EL (cell line): Measurements from ENCODE around the gene PARD3.
A peak's percentile ranks its signal among the peaks of the same experiment; 100 is the strongest.

Source experiments
- DNase-seq: peaks from one replicate; pipeline ENCODE4 v3.0.0-alpha.2; 2016

The PARD3 gene

DNA sequence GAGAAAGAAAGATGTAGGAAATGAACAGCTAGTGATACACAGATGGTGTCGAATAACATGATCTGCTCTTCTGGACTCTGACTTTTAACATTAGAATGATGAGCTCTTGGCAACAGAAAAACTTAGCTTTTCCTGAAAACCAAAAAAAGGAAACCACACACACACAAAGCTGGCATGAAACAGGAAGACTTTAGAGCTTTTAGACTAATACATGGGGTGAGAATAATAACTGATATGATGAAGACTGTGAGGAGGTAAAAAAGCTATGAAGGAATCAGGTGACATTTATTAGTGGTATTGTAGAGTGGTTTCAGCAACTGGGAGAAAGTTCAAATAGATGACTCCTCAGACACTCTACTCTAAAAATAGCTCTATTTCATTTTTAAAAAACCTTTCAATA lies 491.9 kb downstream of the PARD3 start:
- DNase-seq, result no peak

GRCh38 chr10:34320265-34320664 lies 494.8 kb downstream of the PARD3 start:
- no peak for DNase-seq

DNA sequence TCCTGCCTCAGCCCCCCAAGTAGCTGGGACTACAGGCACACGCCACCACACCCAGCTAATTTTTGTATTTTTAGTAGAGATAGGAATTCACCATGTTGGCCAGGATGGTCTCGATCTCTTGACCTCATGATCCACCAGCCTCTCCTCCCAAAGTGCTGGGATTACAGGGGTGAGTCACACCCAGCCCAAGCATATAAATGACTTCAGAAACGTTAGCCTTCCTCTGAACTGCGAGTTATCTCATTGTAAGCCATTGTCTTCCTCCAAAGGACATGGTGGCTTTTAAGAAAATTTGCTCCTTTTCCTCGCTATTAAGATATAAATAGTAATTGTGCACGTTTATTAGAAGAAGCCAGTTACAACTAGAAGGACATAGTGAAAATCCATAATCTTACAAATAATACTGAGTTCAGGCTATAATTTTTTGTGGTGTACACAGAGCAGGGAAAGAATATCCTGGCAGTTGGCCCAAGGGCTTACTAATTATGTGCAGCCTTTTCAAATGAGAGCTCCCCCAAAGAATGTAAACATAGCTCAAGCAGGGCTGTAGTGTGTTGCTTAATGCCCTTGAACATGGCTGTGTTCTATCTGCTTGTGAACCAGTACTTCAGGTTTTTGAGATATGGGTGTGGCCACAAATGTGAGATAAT lies 495.8 kb downstream of the PARD3 start:
- peak; percentile 93 for DNase-seq

DNA sequence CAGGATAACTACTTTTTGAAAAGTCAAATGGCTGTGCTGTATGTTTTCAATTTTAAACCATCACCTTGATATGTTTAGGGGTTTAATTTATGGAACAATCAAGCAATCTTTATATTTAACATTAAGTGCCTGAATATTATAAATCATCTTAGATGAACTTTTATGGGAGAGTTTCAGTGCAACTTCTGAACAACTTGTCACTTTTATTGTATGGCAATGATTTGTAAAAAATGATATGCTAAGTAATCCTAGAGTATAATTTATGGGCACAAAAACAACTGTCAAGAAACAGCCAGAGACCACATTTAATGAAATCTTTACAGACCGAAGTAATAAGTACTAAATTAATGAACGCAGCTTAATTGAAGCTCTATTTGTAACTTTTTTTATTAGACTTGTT lies 498.9 kb downstream of the PARD3 start:
- no peak for DNase-seq

DNA sequence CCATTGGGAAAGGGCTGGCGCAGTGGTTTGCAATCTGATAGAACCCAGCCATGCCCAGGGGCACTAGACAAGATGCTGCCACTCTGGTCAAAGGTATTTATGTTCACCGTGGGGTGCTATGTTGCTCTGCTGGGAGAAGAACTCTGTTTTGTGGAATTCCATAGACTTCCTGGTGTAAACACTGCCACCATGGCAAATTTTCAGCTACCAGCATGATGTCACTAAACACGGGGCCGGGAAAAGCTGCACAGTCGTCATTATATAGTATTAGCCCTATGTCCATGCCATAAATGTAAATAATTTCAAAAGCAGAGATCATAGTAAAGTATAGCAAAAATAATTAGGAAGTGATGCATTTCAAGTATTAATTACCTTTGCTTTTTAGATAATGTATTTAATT lies 500.6 kb downstream of the PARD3 start:
- no peak for DNase-seq

DNA sequence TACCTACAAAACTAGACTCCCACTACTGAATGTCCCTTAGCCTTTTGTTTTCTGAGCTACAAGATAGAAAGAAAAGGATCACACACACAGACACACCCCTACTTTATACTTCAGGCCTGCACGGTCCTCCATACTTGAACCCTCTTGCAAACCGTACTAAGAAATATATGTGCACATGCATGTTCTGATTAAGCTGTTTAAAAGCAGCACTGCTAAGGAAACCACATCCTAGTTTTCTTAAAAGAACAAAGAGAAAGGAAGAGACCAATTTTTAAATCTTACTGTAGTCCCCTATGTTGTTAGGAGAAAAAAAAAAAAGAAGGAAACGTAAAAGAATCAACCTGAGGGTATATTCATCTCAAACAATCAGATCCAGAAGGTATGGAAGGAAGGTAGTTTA lies 501.2 kb downstream of the PARD3 start:
- DNase-seq, result no peak

DNA sequence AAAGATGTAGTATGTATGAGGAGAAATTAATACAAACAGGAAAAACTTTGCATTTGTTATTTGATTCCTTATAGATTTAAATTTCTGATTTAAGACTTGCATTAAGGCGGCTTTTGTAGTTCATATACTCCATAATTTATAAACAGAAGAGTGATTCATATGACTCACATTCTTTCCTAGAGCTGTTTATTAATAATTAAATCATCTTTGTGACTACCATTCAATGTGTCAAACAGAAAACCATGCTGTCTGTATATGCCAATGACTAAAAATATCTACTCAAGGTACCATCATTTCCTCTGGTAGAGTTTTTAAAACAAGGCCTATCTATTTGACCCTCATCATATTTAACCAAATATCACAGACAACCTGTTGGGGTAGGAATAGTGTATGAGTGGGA lies 501.7 kb downstream of the PARD3 start:
- no peak for DNase-seq

DNA sequence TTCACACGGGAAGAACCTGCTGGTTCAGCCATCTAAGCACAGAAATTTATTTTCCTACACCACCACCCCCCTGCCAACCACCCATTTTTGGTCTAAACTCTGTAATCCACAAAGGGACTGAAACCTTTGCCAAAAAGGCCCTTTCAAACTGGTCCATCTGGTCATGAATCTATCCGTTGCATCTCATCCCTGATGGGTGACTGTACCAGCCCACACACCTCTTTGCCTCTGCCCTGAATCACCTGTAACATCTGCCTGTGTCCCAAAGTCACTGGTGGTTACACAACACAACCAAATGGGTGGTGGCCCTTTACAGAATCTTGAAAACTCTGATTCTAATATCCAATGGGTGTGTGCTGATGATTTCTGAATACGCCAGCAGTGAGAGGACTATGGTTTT lies 503.4 kb downstream of the PARD3 start:
- no peak for DNase-seq

- DNase-seq, result no peak
Measured at GRCh38 chr10:34310234-34310633, 504.9 kb downstream of the PARD3 start.

DNA sequence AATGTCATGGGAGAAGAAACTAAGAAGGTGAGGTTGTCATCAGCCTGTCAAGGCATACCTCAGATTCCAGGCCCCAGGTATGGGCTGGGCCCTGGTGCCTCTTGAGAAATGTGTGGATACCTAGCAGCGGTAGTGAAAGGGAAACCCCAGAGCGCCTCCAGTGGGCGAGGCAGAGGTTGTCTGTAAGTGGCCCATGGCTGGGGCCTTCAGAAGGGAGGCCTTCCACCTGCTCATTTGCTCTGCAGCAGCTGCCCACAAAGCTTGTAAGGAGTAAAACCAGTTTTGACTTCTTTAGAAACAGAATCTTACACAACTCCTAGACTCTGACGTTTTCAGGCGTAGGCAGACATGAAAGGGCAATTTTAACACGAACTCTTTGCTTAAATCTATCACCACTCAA lies 509.9 kb downstream of the PARD3 start:
- no peak for DNase-seq

DNA sequence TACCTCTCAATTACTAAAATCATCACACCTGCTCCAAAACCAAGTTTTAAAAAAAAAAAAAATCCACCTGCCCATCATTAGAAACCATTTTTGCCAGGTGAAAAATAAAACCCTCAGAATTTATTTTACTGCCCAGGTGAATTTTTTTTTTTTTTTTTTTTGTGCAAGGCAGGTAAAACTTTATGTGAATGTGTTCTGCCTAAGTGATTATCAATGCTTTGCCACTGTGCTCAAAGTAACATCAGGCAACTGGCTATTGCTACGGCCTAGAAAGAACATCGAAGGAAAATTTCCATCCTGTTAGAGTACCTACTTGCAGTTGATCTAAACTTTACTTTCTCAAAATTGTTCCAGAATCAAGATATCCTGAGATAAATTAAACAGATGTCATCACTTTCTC lies 512.1 kb downstream of the PARD3 start:
- no peak for DNase-seq

DNA sequence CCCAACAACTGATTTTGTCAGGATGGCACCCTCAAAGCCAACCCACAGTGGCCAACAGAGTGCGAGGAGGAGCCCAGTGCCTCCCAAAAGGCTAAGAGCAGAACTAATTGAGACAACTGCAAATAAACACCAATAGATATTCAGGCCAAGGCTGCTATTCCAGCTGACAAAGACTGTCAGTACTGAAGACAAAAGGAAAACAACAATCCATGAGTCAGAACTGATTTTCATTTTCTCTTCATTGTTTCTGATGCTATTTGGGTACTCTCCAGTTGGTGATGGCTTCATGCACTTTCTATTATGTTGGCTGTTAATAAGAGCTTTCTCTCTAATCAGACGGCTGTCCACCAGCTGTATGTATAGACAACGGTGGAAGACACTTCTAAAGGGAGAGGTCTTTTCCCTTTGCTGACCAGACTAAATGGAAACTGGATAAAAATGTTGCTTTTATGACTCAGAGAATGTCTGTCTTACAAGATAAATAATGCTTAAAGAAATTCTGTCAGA lies 515.9 kb downstream of the PARD3 start:
- DNase-seq, result peak; percentile 15

DNA sequence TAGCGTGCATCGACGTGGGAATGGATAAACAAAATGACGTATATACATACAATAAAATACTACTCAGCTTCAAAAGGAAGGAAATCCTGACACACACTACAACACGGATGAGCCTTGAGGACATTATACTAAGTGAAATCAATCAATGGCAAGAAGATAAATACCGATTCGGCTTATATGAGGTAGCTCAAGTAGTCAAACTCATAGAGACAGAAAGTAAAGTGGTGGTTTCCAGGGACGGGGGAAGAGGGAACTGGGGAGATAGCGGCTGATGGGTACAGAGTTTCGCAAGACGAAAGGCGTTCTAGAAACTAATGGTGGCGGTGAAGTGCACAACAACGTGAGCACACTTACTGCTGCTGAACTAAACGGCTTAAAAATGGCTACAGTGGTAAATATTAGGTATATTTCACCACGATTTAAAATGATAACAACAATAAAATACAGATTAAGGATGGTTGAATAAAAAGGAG lies 516.7 kb downstream of the PARD3 start:
- DNase-seq, result no peak

GRCh38 chr10:34297541-34298345 lies 517.4 kb downstream of the PARD3 start:
- no peak for DNase-seq

DNA sequence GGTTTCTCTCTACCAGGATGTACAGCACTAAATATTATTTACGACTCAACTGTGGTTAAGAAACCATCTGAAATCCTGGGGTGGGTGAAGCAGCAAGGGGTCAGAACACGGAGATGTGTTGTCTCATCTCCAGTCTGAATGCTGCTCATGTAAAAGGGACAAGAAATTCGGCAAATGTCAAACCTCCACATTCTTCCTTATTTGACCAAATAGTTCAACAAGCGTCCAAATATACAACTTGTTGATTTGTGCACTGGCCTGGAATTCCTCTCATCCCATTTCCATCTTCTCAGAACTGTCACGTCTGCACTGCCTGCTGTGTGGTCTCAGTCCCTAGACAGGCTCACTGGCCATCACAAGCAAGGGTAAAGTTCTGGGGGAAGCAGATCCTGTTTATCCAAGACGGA lies 520.0 kb downstream of the PARD3 start:
- peak; percentile 68 for DNase-seq

DNA sequence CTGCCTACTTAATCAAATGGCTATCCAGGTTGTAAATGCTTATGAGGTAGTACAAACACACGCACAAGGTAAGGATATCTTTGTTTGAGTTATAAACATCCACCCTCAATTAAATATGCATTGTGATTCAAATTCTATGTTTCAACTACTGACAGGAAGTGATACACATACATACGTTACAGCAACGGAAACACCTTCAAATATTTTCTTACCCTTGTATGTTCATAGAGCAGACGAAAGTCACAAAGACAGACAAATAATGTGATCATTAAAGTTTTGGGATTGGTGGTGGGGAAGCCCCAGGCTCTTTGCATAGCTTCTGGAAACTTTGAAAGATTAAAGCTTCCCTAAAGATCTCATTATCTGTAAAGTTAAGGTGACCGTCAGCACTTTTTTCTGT lies 521.0 kb downstream of the PARD3 start:
- DNase-seq, result no peak

GRCh38 chr10:34292675-34293074 lies 522.4 kb downstream of the PARD3 start:
- no peak for DNase-seq

DNA sequence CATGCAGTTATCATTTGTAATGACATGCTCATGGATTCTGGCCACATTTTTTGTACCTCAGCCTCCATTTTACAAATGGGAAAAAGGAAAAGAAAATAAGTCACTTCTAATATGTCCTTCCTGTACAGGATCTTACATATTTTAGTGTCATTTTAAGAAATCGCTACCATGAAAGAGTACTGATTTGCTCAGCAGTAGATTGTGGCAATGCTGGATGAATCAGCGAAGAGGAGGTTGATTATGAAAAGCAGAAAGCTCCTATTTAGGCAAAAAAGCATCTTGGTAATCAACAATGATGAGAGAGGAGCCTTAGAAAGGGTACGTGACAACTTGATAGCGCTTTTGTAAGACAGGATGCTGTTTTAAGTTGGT lies 522.9 kb downstream of the PARD3 start:
- DNase-seq, result no peak

- DNase-seq, result no peak
Measured at GRCh38 chr10:34291466-34292193, 523.5 kb downstream of the PARD3 start.

- DNase-seq, result peak; percentile 61
Measured at GRCh38 chr10:34290412-34291081, 524.5 kb downstream of the PARD3 start.

DNA sequence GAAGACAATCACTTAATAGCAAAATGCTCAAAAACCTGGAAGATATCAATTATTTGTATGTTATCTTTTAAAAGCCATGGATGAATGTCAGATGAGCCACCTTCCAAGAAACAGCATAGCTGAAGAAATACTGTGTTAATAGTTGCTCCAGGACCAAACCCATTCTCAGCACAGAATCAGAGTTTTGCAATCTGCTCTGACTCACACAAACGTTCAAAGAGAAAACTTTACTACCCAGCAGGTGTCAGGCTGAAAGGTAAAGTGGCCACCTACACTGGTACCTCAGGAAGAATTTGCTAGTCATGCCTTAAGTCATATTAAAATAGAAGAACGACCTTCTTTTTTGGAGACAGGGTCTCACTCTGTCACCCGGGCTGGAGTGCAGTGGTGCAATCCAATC lies 526.5 kb downstream of the PARD3 start:
- peak; percentile 3 for DNase-seq

DNA sequence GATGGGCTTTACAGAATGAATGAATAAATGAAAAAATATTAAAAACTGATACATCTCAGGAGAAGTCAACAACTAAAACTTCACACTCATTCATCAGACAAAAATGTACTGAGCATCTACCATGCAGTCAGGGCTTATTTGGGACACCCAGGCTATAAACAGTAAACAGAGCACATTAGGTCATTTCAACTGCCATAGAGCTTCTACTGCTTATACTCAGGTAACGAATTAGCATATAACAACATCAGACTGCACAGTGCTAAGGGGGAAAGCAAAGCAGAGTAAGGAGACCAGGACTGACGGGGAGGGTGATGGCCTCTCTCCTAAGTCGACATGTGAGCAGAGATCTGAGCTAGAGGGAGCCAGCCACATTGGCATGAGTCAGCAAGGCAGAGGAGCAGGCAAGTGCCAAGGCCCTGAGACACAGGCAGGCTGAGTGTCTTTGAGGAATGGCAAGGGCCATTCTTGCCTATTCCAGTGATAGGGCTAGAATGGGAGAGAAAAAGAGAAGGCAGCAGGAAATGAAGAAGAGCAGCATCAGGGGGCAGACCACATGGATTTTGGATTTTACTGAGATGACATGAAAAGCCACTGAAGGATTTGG lies 528.9 kb downstream of the PARD3 start:
- peak; percentile 75 for DNase-seq
